IMR-90 (cell line): ENCODE results near the gene AFAP1L1. TPM values are rescaled to one million over a fixed set of nuclear protein-coding genes. Genes with fewer than 3 reads are reported as not detected.

ENCODE experiments used
- ATAC-seq: fragments of 200-7000 bp; cut with Tn5 transposase; 2 replicates; pipeline ENCODE4 v1.9.1; 2020; ENCODE audit warnings: low read depth, mild to moderate bottlenecking, moderate library complexity
- BruUV-seq: library from RNA; stranded (reverse); fragments of 400-500 nt; replicated peaks from 2 replicates; lab custom pipeline; 2021; lab: Mats Ljungman, UMichigan
- CTCF ChIA-PET: fragments of 300-600 bp; formaldehyde crosslinking; extraction: SDS; loops from one replicate; lab custom pipeline; 2021; ENCODE audit warnings: antibody characterized with exemption; lab: Yijun Ruan, JAX
- POLR2A ChIA-PET: fragments of 300-600 bp; sonication (Branson Sonifier 250); formaldehyde crosslinking; loops from one replicate; lab custom pipeline; 2022; ENCODE audit warnings: antibody characterized with exemption; ENCODE audit not compliant: unreplicated experiment; lab: Charles Lee
- DNase-seq: peaks from one replicate; pipeline ENCODE4 v3.0.0; 2013
- H2AFZ ChIP-seq: replicated peaks from 2 replicates; pipeline ENCODE3; 2013; ENCODE audit warnings: low read length, mild to moderate bottlenecking; ENCODE audit not compliant: poor library complexity
- H2AK5ac ChIP-seq: 2 replicates; pipeline ENCODE4 v1.6.1; 2013; ENCODE audit warnings: low read depth, low read length, inconsistent platforms
- H2AK9ac ChIP-seq: replicated peaks from 2 replicates; pipeline ENCODE3; 2013; ENCODE audit warnings: mild to moderate bottlenecking, low read depth, low read length, moderate library complexity; ENCODE audit not compliant: poor library complexity
- H2BK120ac ChIP-seq: 2 replicates; pipeline ENCODE4 v1.6.1; 2013; ENCODE audit warnings: low read depth, low read length, inconsistent platforms
- H2BK15ac ChIP-seq: 3 replicates; pipeline ENCODE4 v1.6.1; 2013; ENCODE audit warnings: low read depth, low read length, inconsistent platforms
- H2BK20ac ChIP-seq: 2 replicates; pipeline ENCODE4 v1.6.1; 2013; ENCODE audit warnings: low read depth, mild to moderate bottlenecking, inconsistent platforms, low read length, moderate library complexity
- H2BK5ac ChIP-seq: 2 replicates; pipeline ENCODE4 v1.6.1; 2013; ENCODE audit warnings: mild to moderate bottlenecking, low read depth, low read length, inconsistent platforms; ENCODE audit not compliant: poor library complexity, severe bottlenecking
- H3K14ac ChIP-seq: replicated peaks from 2 replicates; pipeline ENCODE4 v1.6.1; 2013; ENCODE audit warnings: low read depth, low read length, inconsistent platforms
- H3K18ac ChIP-seq: 2 replicates; pipeline ENCODE4 v1.6.1; 2013; ENCODE audit warnings: low read depth, low read length, control low read depth
- H3K23ac ChIP-seq: 2 replicates; pipeline ENCODE4 v1.6.1; 2013; ENCODE audit warnings: low read depth, low read length, inconsistent platforms
- H3K27ac ChIP-seq: 2 replicates; pipeline ENCODE4 v1.5.1; 2013; ENCODE audit warnings: mild to moderate bottlenecking, control low read depth, low read length; ENCODE audit not compliant: insufficient read depth
- H3K27me3 ChIP-seq: 2 replicates; pipeline ENCODE4 v1.6.1; 2013; ENCODE audit warnings: low read length; ENCODE audit not compliant: control insufficient read depth, insufficient read depth
- H3K36me3 ChIP-seq: 2 replicates; pipeline ENCODE4 v1.6.1; 2013; ENCODE audit warnings: low read length, mixed read lengths; ENCODE audit not compliant: control insufficient read depth, insufficient read depth
- H3K4ac ChIP-seq: 2 replicates; pipeline ENCODE4 v1.6.1; 2013; ENCODE audit warnings: low read depth, low read length, inconsistent platforms
- H3K4me1 ChIP-seq: 2 replicates; pipeline ENCODE4 v1.6.1; 2013; ENCODE audit warnings: low read length, mixed read lengths; ENCODE audit not compliant: control insufficient read depth, insufficient read depth
- H3K4me2 ChIP-seq: 2 replicates; pipeline ENCODE4 v1.6.1; 2013; ENCODE audit warnings: low read depth, mild to moderate bottlenecking, control low read depth, low read length, moderate library complexity
- H3K4me3 ChIP-seq: 2 replicates; pipeline ENCODE4 v1.5.1; 2013; ENCODE audit warnings: low read depth, mild to moderate bottlenecking, control low read depth, low read length, moderate library complexity; ENCODE audit not compliant: insufficient read depth
- H3K56ac ChIP-seq: 2 replicates; pipeline ENCODE4 v1.6.1; 2013; ENCODE audit warnings: low read length, inconsistent platforms; ENCODE audit not compliant: insufficient read depth; ENCODE audit errors: extremely low read depth
- H3K79me1 ChIP-seq, 2 experiments: 2 replicates each; pipeline ENCODE4 v1.6.1; 2013; ENCODE audit warnings: low read length in 2 of 2, inconsistent platforms in 1 of 2, low read depth in 1 of 2
- H3K9ac ChIP-seq: 2 replicates; pipeline ENCODE4 v1.6.1; 2013; ENCODE audit warnings: low read depth, low read length, control low read depth
- H3K9me1 ChIP-seq: 2 replicates; pipeline ENCODE4 v1.6.1; 2013; ENCODE audit warnings: low read length, inconsistent platforms; ENCODE audit not compliant: insufficient read depth
- H3K9me3 ChIP-seq: 2 replicates; pipeline ENCODE4 v1.6.1; 2013; ENCODE audit warnings: low read length; ENCODE audit not compliant: control insufficient read depth, insufficient read depth
- H4K20me1 ChIP-seq: 2 replicates; pipeline ENCODE4 v1.6.1; 2013; ENCODE audit warnings: low read length, inconsistent platforms; ENCODE audit not compliant: insufficient read depth
- H4K5ac ChIP-seq: 2 replicates; pipeline ENCODE4 v1.6.1; 2013; ENCODE audit warnings: mild to moderate bottlenecking, low read depth, low read length, control low read depth
- H4K8ac ChIP-seq, 2 experiments: 2 replicates each; pipeline ENCODE4 v1.6.1; 2013; ENCODE audit warnings: low read depth in 2 of 2, low read length in 2 of 2, control low read depth in 1 of 2, inconsistent platforms in 1 of 2
- H4K91ac ChIP-seq: 2 replicates; pipeline ENCODE4 v1.6.1; 2013; ENCODE audit warnings: low read depth, low read length, inconsistent platforms; ENCODE audit not compliant: insufficient read depth
- FOS ChIP-seq: fragments of 150-350 bp; IDR thresholded peaks from 2 replicates; pipeline ENCODE4 v1.6.1; 2016; ENCODE audit warnings: low read depth, low read length
- RCOR1 ChIP-seq: IDR thresholded peaks from 2 replicates; pipeline ENCODE4 v1.6.1; 2012; ENCODE audit warnings: mild to moderate bottlenecking, low read length, improper control_type of control experiment; ENCODE audit not compliant: insufficient replicate concordance
- WGBS, 2 experiments: methylation state at CpG; one replicate each; pipeline versions ENCODE4 v1.1.5 to v1.1.7; 2013; ENCODE audit warnings: missing lambda C conversion rate in 2 of 2; ENCODE audit not compliant: insufficient read length in 1 of 2; ENCODE audit errors: extremely low coverage in 2 of 2; 5-methylcytosine and 5-hydroxymethylcytosine counted together
- dilution Hi-C: fragments of 300-500 bp; cut with HindIII; formaldehyde crosslinking; loops from one replicate; pipeline ENCODE4 v1.14.3; 2018; ENCODE audit warnings: low sequenced_read_pairs; ENCODE audit not compliant: unreplicated experiment
- in situ Hi-C: fragments of 300-500 bp; cut with MboI; formaldehyde crosslinking; loops from 3 replicates; pipeline ENCODE4 v1.14.3; 2019; ENCODE audit warnings: low sequenced_read_pairs, inconsistent platforms, mixed read lengths
- intact Hi-C: fragments of 100-400 bp; cut with micrococcal nuclease; formaldehyde crosslinking; loops from 2 replicates; pipeline ENCODE4 v1.10.0; 2022
- polyA plus RNA-seq, 3 experiments: library from polyadenylated mRNA; depleted of rRNA; stranded (reverse); fragments of >200 nt; gene quantifications; 2 replicates each; pipeline ENCODE4 v1.2.3, GENCODE V29; 2012; ENCODE audit warnings: low replicate concordance in 1 of 3
- total RNA-seq: library from RNA; depleted of rRNA; stranded (reverse); fragments of >200 nt; gene quantifications from 2 replicates; pipeline ENCODE4 v1.2.3, GENCODE V29; 2012

The AFAP1L1 gene
- total and polyA plus RNA-seq, 2 of the 4 experiments (the other 2 are of a cell fraction) = 3.3 to 5.7 TPM

DNA sequence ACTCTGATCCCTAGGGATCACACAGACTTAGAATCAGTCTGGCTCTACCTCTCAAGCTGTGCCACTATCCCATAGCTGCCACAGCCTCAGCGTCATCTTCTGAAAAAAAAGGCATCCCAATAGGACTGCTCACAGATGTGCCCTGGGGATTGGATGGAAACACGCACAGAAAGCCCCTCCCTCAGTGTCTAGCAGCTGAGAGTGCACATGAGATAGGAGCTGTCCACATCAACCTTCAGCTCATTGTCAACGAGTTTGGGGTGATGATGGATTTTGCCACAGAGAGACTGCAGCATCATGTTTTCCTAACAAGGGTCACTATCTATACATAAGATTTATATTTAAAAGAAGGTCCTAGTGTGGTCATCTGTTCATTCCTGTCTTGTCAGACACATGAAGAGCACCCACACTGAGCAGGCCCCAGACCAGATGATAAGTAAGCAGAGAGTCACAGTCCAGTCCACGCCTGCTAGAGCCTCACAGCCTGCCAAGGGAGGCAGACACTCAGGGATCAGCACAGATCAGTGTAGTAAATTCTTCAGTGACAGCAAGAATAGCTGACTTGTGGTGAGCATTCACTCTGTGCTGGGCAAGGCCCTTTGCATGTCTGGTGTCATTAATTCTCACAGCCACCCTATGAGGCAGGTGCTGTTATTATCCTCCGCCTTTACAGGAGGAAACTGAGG is 25.8 kb downstream of the AFAP1L1 start:
- Histone ChIP-seq H3K14ac (no peak overlapping the region), H2AK9ac (no peak overlapping the region), H3K4ac (no peak overlapping the region), H3K4me2 (no peak overlapping the region), H3K18ac (no peak overlapping the region), H4K20me1 (no peaks in the 10 kb centered on the region), H3K4me3 (no peak overlapping the region), H3K27ac (no peak overlapping the region), H2BK20ac (no peak overlapping the region), H4K5ac (no peak overlapping the region), H2BK120ac (no peak overlapping the region), H3K9me1 (peaks cover 9% of the 10 kb centered on the region), H3K36me3 (no peaks in the 10 kb centered on the region), H3K27me3 (no peaks in the 10 kb centered on the region), H3K56ac (no peak overlapping the region), H4K8ac (no peak overlapping the region), H3K23ac (no peak overlapping the region), H2AFZ (no peak overlapping the region), H3K9ac (no peak overlapping the region), H2BK15ac (no peak overlapping the region), H4K91ac (no peak overlapping the region), H2AK5ac (no peak overlapping the region), H3K79me1 (0 out of 4 replicates have a peak, but pooled peaks cover 0 to 3% of the 10 kb centered on the region in 2 experiments), H3K9me3 (no peaks in the 10 kb centered on the region), H3K4me1 (peaks cover 5% of the 10 kb centered on the region), H2BK5ac (no peak overlapping the region)
- DNase-seq = peak; percentile 14
- TF ChIP-seq FOS (no peak), RCOR1 (no peak)
- dilution Hi-C loops = no loop called here
- in situ Hi-C loops = no loop called here
- intact Hi-C loops = no loop called here
- POLR2A ChIA-PET = no interaction called here
- no CpG with 5 or more reads among the region's 5 CpGs for WGBS, 2 experiments
- BruUV-seq = no TSS peak
- CTCF ChIA-PET = no interaction called here
- ATAC-seq = 0 out of 2 replicates have a peak, but pooled peaks have one; percentile 6
